GM21360 (cell line): ENCODE results near the gene NLGN1.

Source experiments
- ATAC-seq: cut with Tn5 transposase; IDR thresholded peaks from one replicate; pipeline ENCODE4 v1.9.1; 2021; ENCODE audit warnings: mild to moderate bottlenecking, moderate library complexity; ENCODE audit not compliant: unreplicated experiment

The NLGN1 gene

DNA sequence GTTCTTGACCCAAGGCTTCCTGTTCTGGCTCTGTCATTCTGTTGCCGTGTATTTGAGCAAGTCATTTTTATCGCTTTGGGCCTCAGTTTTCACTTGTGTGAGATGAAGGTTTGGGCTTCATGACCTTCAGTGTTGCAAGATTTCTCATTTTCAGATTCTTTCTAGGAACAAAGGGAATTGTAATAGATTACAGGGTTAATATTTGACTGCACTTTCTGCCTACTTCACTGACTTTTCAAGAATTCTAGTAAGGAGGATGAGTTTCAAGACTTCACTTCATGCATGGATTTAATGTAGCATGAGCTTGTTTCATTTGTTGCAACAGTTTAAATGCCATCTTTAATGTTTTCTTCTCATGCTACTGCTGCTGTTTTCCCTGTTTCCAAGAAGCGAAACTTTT lies 226.5 kb downstream of the NLGN1 start:
- no peak for ATAC-seq

DNA sequence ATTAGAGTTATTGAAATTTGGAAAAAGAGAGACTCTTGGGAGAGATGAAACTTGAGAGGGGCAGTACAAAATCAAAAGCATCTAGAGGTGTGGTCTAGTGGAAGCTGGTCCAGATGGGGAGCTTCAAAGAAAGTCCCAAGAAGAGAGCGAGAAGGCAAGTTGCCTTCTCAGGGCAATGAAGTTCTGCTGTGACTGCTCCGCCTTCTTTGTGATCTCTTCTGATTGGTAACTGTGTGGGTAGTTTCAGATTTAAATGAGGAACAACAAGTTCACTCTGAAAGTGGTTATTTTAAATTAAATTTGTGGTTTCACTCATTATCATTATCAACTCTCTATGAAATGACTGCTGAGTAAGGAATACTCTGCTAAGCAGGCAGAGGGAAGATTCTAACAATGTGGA lies 233.3 kb downstream of the NLGN1 start:
- ATAC-seq = no peak

DNA sequence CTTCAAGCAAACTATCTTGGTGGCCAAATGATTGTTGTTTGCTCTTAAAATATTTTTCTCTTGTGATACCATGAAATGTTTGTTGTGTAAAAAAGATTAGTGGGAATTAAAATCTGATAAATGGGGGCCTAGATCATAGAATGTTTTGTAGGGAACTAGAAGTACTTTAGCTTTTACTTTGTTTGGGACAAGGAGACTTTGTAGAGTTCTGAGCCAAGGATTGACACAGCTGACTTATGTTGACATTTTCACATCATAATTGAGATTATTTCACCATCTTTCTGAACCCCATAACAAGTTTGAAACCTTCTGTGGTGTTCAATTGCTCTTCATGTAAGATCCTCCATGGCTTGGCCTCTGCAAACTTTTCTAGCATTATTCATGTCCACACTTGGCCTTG lies 235.4 kb downstream of the NLGN1 start:
- ATAC-seq = no peak

DNA sequence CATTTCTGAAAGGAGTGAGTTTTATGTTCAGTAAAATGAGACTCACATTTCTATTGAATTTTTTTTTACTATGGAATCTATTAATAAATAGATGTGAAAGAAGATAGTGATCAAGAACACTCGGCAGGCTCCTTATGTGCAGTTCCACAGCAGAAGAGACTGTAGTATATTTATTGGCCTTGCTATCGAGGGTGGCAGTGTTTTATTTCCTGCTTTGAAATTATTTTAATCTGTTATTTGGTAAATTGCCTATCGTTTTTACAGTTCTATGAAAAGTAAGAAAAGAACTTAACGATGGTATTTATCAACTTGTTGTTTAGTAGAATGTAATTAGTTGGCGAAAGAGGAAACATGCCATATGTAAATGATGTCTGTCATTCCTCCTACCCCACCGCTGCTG lies 238.3 kb downstream of the NLGN1 start:
- no peak for ATAC-seq

DNA sequence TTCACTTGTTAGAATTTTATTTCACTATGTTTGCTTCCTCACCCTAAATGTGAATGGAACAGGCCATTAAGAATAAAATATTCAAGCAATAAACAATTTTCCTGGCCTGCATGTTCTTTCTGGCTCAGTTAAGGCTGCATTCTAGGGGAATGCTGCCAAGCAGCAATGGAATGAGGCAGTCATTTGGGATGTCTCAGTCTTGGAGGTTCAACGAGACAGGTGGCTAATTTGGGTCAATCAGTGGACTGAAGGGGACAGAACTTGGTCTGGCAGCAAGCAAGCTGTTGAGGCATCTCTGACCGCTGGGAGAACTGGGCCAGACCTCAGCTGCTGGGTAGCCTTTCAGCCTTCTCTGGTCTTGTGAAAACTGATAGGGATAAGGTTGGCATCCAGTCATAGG lies 241.6 kb downstream of the NLGN1 start:
- no peak for ATAC-seq

DNA sequence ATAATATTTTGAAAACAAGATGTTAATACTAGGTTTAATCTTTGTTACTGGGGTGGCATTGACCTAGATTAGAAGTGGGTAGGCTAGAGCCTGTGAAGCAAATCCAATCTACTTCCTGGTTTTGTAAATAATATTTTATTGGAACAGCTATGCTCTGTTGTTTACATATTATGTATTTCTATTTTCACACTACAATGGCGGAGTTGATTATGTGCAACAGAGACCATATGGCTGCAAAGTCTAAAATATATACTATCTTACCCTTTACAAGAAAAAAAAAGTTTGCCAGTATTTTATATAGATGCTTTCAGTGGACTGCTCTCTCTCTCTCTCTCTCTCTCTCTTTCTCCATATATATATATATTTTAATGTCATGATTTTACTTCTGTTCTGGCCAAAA lies 244.2 kb downstream of the NLGN1 start:
- no peak for ATAC-seq

DNA sequence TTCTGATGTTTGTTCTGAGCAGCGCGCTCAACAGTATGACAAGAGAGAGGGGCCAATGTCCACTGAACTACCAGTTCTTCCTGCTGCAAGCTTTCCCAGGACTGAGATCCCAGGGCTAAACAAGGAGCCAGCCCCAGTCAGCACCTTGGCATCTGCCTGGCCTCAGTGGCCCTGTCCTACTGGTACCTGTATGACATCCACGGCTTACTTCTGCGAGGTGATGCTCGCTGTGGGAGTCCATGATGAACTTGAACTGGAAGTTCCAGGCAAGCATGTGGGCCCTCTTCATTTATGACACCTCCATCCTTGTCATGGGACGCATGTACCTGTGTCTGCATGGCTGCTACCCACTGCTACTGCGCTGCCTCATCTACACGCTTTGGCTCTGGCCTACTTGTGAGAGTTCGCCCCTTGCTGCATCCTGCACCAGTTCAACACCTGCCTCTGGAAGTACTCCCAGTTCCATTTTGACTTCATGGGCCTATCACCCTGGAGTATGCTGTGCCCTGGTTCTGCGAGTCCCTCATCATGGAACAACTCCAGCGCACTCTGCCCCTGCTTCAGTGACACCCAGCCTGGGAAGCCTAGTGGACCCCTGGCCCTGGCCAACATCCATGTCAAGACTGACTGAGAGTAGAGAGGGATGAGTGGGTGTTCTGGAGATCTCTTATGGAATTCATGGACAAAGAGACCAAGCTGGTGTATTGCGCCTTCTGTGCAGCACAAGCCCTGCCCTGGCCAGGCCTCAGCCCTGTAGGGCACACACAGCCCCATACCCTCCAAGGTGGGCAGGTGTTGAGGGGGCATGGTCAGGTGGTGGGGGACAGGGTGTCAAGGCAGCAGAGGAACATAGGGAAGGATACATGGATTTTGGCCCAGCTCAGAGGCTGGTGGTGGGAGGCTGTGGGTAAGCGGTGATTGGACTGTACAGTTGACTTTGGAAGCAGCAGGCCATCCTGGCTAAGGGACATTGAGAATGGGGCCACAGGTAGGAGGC lies 246.8 kb downstream of the NLGN1 start:
- no peak for ATAC-seq

DNA sequence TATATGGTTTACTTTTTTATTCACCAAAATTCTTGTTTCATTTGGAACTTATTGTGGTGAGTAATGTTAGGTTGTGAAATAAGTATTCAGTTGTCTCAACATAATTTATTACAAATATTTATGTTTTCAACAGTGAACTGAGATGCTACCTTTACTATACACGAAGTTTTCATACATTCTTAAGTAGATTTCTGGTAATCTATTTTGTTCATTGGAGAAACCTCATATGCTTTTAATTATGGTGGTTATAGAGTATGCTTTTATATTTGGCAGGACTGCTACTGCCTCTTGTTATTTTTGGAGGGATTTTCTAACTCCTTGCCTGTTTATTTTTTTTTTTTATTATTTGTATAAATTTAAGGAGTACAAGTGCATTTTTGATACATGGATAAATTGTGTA lies 253.1 kb downstream of the NLGN1 start:
- ATAC-seq = no peak

DNA sequence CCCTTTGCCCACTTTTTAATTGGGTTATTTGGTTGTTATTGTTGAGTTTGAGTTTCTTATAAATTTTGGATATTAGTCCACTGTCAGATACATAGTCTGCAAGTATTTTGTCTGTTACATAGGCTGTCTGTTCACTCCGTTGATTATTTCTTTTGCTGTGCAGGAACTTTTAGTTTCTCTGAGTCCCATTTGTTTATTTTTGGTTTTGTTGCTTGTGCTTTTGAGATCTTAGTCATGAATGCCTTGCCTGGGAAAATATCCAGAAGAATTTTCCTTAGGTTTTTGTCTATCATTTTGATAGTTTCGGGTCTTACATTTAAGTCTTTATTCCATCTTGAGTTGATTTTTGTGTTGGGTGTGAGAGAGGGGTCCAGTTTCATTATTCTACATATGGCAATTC lies 254.5 kb downstream of the NLGN1 start:
- ATAC-seq = no peak

DNA sequence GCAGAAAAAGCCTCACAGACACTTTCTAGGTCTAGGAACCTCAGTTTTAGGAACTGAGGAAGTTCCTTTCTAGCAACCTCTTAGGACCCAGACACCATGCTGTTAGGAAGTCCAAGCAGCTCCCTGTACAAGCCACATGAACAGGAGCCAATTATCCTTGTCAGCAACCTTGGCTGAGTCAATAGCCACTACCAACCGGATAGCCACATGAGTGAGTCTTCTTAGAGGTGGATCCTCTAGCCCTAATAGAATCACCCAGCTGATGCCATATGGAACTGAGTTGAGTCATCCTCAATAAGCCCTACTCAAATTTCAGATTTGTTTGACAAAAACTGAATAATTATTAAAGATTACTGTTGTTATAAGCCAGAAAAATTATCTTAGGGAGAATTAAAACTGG lies 256.2 kb downstream of the NLGN1 start:
- ATAC-seq = no peak

DNA sequence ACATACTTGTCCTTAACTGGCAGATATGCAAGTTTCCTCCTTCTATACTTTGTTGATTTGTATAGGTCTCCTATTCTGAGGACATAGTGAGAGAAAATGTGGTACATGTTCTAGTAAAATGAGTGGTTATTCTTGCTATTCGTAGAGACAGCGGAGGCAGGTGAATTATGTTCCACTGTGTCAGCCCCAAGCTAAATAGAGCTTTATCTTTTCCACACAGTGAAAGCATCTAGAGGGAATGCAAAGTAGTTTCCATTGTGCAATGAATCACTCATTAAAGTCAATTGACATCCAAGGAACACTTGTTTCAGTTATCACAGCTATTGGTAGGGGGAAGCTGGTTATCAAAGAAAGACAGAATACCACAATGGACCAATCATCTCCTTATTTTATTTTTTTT lies 262.4 kb downstream of the NLGN1 start:
- ATAC-seq = no peak

DNA sequence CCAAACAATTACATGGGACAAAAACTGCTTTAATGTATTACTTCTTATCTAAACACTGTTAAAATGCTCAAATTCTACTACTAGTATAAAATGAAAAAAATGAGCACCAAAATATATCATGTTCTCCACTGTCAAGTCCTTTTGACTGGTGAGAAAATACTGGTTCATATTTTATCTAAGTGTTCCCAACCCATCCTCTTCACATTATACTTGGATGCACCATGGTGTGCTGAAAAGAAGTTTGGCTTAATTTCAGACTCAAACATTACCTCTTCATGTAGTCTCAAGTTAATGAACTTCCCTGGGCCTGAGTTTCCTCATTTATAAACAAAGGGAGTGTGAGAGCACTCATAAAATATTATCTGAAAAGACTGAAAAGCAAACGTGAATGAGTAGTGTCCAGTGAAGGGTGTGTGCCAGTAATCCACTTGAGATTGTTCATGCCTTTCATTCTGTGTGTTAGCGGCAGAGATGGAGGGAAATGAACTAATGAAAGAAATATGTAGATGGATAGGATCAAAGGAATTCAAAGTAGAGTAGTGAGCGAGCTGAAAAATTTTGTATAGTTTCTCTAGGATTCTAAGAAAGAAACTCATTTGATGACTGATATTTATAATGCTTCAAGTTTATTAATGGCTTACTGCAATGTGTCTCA lies 263.2 kb downstream of the NLGN1 start:
- no peak for ATAC-seq

DNA sequence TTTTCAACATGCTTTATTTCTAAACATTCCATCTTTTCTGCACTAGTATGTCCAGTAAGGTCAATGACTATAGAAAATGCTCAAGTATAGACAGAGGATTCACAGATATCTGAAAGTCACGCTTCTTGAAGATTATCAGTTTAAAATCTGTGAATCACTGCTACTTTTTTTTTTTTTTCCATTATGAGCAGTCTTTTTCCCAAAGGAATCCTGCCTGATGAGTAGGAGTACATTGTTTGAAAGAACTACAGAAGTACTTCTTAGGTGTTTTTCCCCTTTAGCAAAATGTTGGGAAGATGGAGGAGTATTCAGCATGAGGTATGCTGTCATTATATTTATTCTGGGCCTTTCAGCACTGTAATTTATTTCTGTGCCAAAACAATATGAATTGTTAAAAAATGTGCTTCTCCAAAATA lies 266.2 kb downstream of the NLGN1 start:
- ATAC-seq = no peak

DNA sequence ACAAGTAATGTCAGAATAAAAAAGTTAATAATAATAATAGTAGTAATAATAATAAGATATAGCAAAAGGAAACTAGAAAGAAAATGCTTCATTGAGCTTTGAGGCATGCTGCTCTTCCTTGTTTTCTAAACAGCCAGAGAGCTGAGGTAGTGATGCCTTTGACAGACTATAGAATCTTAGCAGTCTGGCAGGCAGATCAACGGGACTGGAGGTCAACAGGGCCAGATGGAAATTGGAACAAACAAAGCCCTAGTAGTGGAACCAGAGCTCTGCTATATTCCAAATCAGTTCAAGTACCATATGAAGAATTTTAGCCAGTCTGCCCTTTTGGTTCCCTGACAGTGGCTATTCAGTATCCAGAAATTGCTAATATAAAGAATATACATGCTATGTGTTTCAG lies 278.6 kb downstream of the NLGN1 start:
- ATAC-seq = no peak

DNA sequence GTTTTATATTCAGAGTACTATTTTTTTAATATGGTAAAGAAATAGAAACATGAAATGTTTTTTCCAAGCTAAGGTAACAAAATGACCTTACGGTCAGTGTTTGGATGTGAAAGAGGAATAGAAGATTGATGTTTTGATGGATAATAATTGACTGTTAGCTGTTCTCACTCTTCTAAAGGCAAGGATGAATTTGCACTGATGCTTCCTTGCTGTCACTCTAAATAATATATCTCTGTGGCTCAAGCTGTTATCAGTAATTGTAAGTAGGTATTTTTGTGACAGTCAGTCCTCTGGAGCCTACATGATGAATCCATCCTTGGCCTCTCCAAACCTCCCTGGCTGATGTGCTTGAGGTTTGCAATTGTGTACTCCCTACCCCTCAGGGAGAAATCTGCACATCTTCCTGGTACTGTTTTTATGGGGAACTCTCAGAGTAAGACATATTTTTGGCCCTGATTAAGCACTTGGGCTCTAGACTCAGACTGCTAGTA lies 283.7 kb downstream of the NLGN1 start:
- ATAC-seq = no peak

DNA sequence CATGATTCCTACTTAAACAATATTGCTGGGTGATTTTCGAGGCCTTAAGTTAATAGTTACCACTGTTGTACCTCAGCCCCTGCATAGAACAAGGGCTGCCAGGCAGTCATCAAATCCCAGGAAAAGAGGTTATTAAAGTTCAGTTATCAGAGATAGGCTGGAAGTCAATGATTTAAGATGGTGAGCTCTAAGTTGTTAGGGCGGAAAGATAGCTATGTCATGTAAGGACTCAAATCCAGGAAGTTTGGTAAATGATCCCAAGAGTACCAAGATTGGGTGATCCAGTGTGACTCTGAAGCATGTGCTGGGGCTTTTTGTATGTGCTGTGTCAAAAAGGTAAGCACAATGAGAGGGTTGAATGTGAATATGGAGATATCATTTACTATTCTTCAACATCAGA lies 287.9 kb downstream of the NLGN1 start:
- ATAC-seq = no peak

DNA sequence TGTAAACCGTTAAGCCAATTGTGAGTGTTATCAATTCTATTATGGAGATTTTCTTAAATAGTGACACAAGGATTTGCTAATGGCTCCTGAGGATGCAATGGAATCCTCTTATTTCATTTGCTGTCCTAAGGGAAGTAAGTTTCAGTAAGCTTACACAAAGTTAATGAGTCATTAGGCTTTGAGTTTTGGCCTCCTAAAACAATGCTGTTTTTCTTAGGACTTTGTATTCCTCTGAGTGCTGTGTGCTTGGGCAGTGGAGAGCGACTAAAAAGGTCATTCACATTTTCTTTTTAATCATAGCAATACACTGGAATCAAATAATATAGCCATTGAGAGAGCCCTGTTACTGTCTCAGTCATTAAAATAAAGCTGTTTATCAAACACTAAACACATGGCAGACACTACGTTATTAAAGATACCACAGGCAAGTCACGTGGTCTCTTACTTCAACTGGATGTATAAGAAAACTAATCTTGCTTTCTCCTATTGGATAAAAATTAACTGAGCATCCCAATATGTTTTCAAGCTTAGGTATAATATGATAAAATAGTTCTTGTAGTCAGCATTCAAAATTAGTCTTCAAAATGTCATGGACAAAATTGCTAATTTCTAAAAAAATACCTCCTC lies 290.8 kb downstream of the NLGN1 start:
- ATAC-seq = no peak

DNA sequence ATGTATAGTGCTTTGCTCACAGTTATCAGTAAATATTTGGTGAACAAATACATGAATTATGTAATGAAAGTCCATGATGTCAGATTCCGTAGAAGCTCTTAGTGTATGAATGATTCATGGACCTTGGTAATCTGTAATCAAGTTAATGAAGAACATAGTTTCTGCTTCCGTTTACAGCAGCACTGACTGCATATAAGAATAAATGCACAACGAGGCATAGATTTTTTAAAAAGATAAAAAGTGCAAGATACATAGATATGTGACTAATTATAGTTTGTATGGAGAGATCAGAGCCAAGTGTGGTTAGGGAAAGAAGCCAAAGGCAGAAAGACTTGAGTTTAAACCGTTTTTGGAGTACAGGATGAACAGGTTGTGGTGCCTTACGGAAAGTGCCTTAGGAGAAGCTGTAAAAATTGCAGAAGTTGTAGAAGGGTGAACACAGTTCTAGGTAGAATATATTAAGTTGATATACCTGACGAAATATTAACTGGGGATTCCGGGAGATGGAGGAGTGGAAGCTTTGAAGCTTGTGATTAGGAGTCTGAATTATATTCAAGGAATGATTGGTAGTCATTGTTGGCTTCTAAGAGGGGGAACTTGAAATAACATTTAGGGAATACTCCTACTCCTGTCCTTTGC lies 293.1 kb downstream of the NLGN1 start:
- ATAC-seq = no peak

DNA sequence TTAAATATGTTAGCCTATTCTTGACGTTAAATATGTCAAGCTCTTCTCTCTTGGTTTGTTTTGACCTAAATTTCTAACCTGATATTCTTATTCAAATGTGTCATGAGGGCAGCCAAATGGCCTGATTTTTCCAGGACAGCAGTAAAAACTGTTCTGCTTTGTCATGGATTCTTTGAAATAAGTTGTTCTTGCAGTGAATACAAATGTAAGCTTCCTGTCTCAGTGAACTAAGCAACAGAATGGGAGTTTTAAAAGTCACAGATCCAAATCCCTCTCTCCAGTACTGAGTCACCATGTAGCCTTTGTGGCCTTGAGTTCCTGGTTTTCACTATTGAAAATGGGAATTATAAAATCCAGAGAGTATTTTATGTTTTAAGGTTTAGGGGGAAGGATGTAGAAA lies 301.8 kb downstream of the NLGN1 start:
- no peak for ATAC-seq

DNA sequence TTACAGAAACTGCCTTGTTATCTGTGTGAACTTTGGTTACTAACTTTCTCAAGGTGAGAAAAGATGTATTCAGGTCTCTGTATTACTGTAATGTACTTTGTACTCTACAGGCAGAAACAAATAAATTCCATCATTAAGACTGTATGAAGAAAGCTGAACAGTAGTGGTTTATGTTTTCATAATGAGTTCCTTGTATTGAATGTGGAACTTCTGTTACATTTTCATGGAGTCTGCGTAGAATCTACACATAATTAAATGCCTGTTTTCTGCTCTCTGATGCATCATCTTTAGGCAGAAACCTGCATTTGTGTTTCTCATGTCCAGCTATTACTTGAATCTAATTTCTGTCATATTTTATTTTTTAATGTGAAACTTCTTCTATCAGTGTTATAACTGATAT lies 302.8 kb downstream of the NLGN1 start:
- ATAC-seq = no peak

DNA sequence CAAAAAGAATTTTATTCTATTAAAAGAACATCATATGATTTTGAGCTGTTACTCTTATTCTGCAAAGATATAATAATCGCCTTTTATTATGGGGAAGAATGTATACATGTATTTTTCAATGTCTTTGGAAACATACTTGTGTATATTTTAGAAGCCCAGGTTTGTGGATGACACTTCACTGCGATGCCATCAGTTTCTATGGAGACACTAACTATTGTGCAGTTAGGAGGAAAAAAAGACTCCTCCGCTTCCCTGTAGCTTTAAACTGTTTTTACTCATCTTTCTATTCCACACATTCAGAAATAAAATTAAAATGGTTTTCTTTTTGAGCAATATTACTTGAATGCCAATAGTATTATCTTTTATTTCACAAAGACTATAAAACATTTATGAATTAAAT lies 305.0 kb downstream of the NLGN1 start:
- ATAC-seq = no peak
